Progenitor cell of endocrine pancreas (in vitro differentiated cells): Measurements from ENCODE around the gene AKTIP. TPM values are rescaled to one million over a fixed set of nuclear protein-coding genes. Genes with fewer than 3 reads are reported as not detected.

ENCODE experiments used
- DNase-seq: peaks from one replicate; pipeline ENCODE4 v3.0.0; 2021; ENCODE audit warnings: low spot score; ENCODE audit not compliant: unreplicated experiment
- H3K27ac Mint-ChIP-seq: 2 replicates; pipeline ENCODE4 v1.8.0; 2021; ENCODE audit warnings: mild to moderate bottlenecking, moderate library complexity, mixed read lengths
- H3K27me3 Mint-ChIP-seq: 2 replicates; pipeline ENCODE4 v1.8.0; 2021; ENCODE audit warnings: mixed read lengths
- H3K36me3 Mint-ChIP-seq: 2 replicates; pipeline ENCODE4 v1.8.0; 2022; ENCODE audit warnings: mixed read lengths; ENCODE audit not compliant: insufficient read depth
- H3K4me1 Mint-ChIP-seq: 2 replicates; pipeline ENCODE4 v1.8.0; 2021; ENCODE audit warnings: low read depth, mixed read lengths
- H3K4me3 Mint-ChIP-seq: 2 replicates; pipeline ENCODE4 v1.8.0; 2021; ENCODE audit warnings: low read depth, mild to moderate bottlenecking, moderate library complexity, mixed read lengths
- H3K9me3 Mint-ChIP-seq: 2 replicates; pipeline ENCODE4 v1.8.0; 2021; ENCODE audit warnings: low read depth, mixed read lengths
- total RNA-seq: library from RNA; stranded (reverse); gene quantifications from 2 replicates; pipeline ENCODE4 v1.2.1, GENCODE V29; 2021
- TF ChIP-seq, protein P1 (sequence below): fragments of 200-600 bp; sonication (generic); IDR thresholded peaks from one replicate; pipeline ENCODE4 v1.5.0; 2021; ENCODE audit warnings: antibody characterized with exemption, mild to moderate bottlenecking; ENCODE audit not compliant: unreplicated experiment

Gene AKTIP
- total RNA-seq, 1 donor from 2014 or later, result 36.5 TPM

DNA sequence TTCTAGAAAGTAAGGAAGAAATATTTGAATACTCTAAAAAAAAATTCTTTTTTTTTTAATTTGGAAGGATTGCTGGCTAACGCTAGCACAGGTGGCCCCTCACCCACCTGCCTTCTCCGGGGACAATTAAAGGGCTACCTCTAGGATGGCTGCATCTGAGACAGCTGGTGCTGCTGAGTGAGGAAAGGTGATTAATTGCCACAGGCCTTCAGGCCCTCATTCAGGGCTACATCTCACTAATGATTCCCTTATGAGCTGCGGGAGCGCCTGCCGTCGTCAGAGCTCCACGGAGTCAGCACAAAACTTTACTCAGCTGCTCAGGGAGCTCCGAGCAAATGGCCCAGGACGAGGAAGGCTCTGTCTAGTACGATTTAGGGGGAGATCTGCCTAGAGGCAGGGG is 27.0 kb upstream of the AKTIP start:
- peak overlapping the region; percentile 4 for H3K27ac Mint-ChIP-seq
- no peaks in the 10 kb centered on the region for H3K36me3 Mint-ChIP-seq
- H3K9me3 Mint-ChIP-seq, result no peaks in the 10 kb centered on the region
- H3K4me1 Mint-ChIP-seq, result peaks cover 6% of the 10 kb centered on the region
- DNase-seq, result no peak
- no peak overlapping the region for H3K4me3 Mint-ChIP-seq
- TF ChIP-seq, protein P1, sequence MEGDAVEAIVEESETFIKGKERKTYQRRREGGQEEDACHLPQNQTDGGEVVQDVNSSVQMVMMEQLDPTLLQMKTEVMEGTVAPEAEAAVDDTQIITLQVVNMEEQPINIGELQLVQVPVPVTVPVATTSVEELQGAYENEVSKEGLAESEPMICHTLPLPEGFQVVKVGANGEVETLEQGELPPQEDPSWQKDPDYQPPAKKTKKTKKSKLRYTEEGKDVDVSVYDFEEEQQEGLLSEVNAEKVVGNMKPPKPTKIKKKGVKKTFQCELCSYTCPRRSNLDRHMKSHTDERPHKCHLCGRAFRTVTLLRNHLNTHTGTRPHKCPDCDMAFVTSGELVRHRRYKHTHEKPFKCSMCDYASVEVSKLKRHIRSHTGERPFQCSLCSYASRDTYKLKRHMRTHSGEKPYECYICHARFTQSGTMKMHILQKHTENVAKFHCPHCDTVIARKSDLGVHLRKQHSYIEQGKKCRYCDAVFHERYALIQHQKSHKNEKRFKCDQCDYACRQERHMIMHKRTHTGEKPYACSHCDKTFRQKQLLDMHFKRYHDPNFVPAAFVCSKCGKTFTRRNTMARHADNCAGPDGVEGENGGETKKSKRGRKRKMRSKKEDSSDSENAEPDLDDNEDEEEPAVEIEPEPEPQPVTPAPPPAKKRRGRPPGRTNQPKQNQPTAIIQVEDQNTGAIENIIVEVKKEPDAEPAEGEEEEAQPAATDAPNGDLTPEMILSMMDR, result no peak
- H3K27me3 Mint-ChIP-seq, result no peaks in the 10 kb centered on the region

DNA sequence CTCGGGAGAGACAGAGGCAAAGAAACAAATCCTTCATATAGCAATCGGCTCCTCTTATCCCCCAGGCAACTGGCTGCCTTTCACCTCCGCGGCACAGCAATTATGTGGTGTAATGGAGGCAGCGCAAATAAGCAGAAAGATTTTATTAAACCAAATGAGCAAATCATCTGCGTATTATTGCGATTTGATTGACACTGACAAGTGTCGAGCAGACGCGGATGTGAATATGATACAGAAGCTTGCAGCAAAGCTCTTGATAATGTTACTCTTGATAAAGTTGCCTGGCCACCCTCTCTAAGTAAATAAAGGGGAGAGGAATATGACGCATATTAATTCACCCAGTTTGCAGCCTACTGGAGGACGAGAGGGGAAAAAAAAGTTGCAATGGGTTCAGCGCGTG is 26.5 kb upstream of the AKTIP start:
- Mint-ChIP-seq H3K4me1 (peaks cover 6% of the 10 kb centered on the region), H3K36me3 (no peaks in the 10 kb centered on the region), H3K9me3 (no peaks in the 10 kb centered on the region), H3K4me3 (no peak overlapping the region), H3K27ac (no peak overlapping the region), H3K27me3 (no peaks in the 10 kb centered on the region)
- TF ChIP-seq, protein P1, result no peak
- no peak for DNase-seq

DNA sequence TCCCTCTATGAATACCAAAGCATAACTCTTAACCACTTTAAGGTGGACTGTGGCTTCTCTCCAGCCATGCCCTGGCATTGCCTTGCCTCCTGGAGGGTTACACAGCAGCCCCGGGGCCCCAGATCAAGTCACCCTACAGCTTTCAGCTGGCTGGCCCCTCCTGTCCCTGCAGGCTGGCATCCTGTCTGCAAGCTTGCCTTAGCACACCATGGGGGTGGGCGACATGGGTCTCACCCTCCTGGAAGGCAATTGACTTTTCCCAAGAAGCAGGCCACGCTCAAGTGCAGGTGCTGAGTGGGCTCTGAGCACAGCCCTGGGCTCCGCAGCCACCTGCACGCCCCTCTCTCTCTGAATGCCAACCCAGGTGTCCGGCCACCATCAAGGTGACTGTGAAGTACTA is 25.8 kb upstream of the AKTIP start:
- H3K9me3 Mint-ChIP-seq, result no peaks in the 10 kb centered on the region
- H3K27ac Mint-ChIP-seq, result no peak overlapping the region
- peaks cover 6% of the 10 kb centered on the region for H3K4me1 Mint-ChIP-seq
- H3K36me3 Mint-ChIP-seq, result no peaks in the 10 kb centered on the region
- TF ChIP-seq, protein P1, result no peak
- H3K4me3 Mint-ChIP-seq, result no peak overlapping the region
- peaks cover 1% of the 10 kb centered on the region for H3K27me3 Mint-ChIP-seq
- DNase-seq, result no peak

DNA sequence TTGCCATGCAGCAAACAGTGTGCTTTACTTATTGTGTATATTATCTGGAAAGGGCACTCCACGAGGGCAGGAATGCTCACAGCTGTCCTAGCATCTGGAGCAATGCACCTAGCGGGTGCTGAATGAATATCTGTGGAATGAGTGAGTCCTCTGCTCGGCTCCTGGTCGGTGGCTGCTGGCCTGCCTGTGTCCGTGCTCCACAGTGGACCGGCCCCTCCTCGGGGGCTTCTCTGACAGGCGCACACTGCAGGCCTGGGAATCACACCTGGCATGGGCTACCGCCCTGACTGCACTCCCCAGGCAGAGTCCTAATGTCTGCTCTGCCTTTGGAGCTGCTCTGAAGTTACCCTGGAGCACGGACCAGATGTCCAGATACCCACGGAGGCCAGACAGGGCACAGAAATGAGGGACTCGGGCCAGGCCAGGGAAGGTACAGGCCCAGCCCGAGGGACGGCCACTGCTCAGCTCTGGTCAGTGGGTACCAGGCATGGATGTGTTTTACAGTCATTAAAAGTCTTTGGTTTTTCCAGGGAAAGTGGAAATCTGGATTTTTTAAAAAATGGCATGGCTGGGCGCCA is 21.1 kb upstream of the AKTIP start:
- Mint-ChIP-seq H3K4me3 (no peak overlapping the region), H3K36me3 (no peaks in the 10 kb centered on the region), H3K27me3 (peaks cover 9% of the 10 kb centered on the region), H3K4me1 (no peaks in the 10 kb centered on the region), H3K9me3 (no peaks in the 10 kb centered on the region), H3K27ac (no peak overlapping the region)
- no peak for DNase-seq
- TF ChIP-seq, protein P1, result no peak

DNA sequence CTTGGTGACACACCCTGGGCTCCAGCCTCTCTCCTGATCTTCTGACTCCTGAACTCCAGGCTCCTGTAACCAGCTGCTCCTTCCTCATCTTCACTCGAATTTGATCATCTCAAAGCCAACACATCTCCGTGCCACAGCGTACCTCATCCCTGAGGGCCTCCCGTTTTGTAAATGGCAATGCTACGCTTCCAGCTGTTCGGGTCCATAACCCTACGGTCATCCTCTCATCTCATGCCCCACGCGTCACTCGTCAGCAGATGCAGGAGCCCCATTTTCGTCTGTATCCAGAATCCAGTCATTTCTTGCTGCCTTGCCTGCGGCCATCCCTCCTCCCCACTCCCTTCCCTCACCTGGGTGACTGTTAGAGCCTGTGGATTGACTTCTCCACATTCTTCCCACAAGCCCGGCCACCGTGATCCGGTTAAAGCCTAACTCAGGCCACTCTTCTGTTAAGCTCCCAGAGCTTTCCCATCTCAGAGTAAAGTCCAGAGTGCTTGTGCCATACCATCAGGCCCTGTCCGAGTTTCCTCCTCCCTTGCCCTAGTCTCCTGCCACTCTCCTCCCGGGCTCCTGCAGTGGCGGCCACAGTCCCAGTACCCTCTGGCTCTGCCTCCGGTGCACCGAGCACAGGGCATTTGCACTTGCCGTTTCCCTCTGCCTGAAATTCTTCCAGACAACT is 20.3 kb upstream of the AKTIP start:
- H3K9me3 Mint-ChIP-seq, result no peaks in the 10 kb centered on the region
- H3K4me3 Mint-ChIP-seq, result no peak overlapping the region
- H3K27ac Mint-ChIP-seq, result no peak overlapping the region
- TF ChIP-seq, protein P1, result no peak
- H3K36me3 Mint-ChIP-seq, result no peaks in the 10 kb centered on the region
- no peaks in the 10 kb centered on the region for H3K4me1 Mint-ChIP-seq
- H3K27me3 Mint-ChIP-seq, result peaks cover 9% of the 10 kb centered on the region
- no peak for DNase-seq
